HG02642 (cell line): ENCODE results near the gene ZNRF4.

Source experiments
- ATAC-seq: cut with Tn5 transposase; IDR thresholded peaks from one replicate; pipeline ENCODE4 v1.9.1; 2021; ENCODE audit warnings: mild to moderate bottlenecking; ENCODE audit not compliant: unreplicated experiment, poor library complexity

Gene ZNRF4

DNA sequence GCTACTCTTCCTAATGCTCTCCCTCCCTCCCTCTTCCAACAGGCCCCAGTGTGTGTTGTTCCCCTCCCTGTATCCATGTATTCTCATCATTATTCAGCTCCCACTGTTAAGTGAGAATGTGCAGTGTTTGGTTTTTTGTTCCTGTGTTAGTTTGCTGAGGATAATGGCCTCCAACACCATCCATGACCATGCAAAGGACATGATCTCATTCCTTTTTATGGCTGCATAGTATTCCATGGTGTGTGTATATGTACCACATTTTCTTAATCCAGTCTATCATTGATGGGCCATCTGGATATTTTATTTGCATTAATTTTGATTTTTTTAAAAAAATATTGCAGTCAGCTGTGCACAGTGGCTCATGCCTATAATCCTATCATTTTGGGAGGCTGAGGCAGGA lies 15.8 kb upstream of the ZNRF4 start:
- no peak for ATAC-seq

DNA sequence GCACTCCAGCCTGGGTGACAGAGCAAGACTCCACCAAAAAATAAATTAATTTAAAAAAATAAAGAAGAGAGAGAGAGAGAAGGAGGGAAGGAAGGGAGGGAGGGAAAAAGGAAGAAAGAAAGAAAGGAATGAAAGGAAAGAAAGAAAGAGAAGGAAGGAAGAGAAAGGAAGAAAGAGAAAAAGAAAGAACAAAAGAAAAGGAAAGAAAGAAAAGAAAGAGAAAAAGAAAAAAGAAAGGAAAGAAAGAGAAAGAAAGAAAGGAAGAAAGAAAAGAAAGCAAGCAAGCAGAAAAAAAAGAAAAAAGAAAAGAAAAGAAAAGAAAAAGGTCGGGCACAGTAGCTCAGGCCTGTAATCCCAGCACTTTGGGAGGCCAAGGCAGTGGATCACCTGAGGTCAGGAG lies 14.9 kb upstream of the ZNRF4 start:
- no peak for ATAC-seq

DNA sequence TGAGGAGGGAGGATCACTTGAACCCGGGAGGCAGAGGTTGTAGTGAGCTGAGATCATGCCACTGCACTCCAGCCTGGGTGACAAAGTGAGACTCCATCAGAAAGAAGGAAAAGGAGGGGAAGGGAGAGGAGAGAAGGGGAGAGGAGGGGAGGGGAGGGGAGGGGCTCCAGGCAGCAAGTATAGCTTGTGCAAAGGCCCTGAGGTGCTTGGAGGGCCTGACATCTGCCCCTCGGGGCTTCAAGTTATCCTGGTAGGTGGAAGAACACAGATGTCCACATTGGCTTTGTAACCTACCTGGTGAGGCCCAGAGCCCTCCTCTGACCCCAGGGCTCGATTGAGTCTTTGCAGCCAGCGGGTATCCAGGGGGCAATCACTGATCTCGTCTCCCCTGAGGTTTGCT lies 11.5 kb upstream of the ZNRF4 start:
- no peak for ATAC-seq

DNA sequence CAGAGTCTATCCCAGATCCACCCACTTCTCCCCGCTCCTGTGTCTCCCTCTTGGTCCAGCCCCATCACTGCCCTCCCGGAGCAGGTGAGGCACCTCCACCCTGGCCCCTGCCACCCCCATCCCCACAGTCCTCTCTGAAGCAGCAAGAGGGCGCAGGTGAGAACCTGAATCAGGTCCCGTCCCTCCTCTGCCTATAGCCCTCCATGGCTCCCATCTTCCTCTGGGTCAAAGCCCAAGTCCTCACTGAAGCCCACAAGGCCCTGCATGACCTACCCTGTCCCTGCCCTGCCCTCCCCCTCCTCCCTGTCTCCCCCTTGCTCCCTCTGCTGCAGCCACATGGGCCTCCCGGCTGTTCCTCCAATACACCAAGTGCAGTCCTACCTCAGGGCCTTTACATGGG lies 10.8 kb upstream of the ZNRF4 start:
- ATAC-seq, result no peak

DNA sequence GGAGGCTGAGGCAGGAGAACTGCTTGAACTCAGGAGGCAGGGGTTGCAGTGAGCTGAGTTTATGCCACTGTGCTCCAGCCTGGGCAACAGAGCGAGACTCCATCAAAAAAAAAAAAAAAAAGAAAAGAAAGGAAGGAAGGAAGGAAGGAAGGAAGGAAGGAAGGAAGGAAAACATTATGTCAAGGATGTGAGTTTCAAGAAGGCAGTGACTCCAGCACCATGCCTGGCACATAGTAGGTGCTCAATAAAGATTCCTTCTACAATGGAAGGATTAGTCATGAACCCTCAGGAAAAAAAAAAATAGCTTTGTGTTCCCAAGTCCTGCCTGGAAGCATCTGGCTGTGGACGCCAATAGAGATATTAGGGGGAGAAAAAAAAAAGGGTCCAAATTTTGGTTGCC lies 10.1 kb upstream of the ZNRF4 start:
- ATAC-seq, result no peak

DNA sequence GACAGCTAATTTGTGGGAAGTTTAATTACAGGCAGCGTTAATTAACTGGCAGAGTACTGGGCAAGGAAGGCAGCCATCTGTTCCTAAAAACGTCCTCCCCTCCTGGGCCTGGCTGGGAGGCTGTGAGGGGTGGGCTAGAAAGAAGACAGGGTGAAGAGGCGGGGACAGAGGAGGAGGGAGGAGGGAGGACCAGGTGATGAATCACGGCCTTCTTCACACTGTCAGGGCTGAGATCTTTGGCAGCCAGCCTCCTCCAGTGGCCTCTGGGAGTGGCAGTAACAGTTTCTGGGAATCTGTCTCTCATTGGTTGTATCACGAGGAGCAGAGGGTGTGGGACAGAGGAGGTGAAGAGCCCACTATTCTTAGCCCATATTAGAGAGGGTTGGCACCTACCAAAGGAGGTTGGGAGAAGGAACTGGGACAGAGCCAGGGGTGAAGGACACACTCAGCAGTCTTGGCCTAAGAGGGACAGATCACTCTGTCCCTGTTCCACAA lies 9.6 kb upstream of the ZNRF4 start:
- ATAC-seq, result no peak

DNA sequence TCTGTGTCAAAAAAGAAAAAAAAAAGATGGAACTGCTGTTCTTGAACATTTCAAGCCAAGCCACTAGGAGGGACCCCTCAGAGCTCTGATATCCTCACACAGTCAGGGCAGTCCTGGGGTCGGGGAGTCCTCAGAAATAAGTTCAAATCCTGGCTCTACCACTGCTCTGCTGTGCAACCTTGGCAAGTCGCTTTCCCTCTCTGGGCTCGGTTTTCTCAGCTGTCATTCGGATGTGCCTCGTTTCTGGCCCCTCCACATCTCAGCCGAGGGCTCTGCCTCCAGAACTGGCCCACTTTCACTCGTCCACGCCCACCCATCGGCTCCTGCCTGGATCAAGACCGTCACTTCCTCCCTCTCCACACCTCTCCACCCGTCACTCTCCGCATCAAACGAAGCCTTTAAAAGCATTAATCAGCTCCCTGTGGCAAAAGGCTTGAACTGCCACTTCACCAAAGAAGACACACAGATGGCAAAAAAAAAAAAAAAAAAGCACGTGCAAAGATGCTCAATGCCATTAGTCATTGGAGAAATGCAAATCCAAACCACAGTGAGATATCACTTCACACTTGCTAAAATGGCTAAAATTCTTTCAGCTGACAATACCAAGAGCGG lies 7.4 kb upstream of the ZNRF4 start:
- no peak for ATAC-seq

DNA sequence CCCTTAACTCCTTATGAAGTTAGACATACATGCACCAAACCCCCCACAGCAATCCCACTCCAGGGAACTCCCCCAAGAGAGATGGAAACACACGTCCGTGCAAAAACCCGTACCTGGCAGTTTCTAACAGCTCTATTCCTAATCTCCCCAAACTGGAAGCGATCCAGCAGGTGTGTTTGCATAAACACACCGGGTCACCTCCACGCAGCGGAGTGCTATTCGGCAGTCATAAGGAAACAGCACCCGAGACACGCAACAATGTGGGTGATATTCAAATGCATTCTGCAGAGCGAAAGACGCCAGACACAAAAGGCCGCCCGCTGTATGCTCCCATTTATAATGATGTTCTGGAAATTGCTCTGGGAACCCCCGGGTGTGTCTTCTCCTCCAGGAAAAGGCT lies 6.8 kb upstream of the ZNRF4 start:
- no peak for ATAC-seq

DNA sequence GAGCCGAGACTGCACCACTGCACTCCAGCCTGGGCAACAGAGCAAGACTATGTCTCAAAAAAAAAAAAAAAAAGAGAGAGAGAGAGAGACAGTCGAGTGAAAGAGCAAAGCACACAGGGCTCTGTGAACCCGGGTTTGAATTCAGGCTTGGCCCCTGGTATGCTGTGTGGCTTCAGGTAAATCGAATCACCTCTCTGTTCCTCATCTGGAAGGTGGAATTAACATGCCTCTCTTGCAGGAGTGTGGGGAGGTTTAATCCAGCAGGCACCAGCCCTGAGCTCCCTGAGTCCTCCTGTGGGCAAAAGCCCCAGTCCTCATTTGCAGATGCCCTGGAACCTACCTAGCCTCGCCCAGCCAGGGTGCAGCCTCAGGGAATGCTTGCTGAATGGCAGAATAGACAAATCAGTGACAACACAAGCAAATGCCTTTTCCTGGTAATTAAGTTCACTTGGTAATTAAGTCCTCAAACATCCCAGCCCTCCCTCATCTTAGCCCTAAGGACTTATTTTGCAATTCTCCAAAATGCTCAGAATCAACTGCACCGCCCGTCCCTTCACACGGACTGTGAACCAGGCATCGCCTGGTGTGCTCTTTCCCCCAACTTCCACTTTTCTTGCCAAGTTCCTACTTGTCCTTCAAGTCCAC lies 4.6 kb upstream of the ZNRF4 start:
- no peak for ATAC-seq

DNA sequence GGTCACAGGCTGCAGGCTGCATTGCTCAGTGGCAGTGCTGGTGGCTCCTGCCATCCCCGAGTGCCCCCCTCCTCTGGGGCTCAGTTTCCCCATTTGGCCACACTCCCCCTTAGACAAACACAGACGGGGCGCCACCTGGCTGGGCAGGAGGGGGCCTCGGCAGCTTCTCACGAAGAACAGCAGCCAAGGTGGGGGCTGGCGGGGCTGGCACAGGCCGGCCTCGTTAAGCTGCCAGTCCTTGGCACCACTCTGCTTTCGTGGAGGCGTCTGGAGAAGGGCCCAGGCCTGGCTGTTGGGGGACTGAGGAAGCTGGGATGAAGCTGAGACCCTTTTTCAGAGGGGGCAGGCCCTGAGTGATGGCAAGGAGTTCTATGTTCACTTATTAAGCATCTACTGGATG lies 3.7 kb upstream of the ZNRF4 start:
- no peak for ATAC-seq

DNA sequence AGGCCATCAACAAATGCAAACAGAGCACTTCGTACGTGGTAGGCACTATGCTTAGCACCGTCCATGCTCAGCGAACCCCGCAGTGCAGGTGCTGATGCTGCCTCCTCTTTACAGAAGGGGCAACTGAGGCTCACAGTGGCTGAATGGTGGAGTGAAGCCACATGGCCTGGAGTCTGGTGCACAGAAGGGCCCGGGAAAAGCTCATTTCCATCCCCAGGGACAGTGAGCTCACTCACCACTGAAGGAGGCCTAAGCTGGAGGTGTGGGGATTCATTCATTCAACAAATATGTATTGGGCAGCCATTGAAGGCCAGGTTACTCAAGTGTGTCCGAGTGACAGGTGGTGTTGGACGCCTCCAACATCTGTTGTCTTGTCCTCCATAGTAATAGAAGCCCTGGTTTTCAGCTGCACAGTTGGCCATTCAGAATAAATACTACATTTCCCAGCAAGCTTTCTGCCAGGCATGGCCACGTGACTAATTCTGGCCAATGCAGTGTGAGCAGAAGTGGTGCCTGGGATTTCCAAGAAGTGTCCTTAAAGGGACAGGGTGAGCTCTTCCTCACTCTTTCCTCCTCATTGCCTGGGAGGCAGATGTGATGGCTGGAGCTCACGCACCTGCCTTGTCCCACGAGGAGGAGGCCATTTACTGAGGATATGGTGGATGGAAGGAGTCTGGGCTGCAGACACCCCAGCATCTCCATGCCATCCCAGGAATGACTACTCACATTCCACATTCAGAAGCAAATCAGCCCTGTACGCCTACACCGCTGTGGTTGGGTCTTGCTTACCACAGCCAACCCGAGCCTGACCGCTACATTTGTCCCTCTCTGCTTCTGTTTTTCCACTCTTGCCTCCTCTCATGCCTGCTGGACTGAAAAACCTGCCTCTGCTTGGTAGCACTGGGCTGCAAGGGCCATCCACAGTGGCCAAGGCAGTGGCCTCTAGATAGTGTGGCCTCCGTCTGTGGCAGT lies 2.3 kb upstream of the ZNRF4 start:
- no peak for ATAC-seq

DNA sequence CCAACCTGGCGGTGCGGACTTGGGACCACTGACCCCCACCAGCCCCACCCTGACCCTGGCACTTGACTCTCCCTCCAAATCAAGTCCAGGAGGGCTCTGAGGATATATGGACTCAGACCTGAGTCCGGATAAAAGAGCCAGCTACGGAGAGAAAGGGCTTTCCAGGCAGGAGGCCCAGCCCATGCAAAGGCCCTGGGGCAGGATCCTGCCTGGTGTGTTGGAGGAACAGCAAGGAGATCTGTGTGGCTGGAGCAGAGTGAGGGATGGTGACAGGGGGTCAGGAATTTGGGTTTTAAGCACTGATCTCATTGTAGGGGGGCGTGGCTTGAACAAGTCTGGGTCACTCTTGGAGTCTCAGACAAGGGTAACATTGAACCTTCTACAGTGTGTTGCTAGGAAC lies 474 bp upstream of the ZNRF4 start:
- no peak for ATAC-seq

DNA sequence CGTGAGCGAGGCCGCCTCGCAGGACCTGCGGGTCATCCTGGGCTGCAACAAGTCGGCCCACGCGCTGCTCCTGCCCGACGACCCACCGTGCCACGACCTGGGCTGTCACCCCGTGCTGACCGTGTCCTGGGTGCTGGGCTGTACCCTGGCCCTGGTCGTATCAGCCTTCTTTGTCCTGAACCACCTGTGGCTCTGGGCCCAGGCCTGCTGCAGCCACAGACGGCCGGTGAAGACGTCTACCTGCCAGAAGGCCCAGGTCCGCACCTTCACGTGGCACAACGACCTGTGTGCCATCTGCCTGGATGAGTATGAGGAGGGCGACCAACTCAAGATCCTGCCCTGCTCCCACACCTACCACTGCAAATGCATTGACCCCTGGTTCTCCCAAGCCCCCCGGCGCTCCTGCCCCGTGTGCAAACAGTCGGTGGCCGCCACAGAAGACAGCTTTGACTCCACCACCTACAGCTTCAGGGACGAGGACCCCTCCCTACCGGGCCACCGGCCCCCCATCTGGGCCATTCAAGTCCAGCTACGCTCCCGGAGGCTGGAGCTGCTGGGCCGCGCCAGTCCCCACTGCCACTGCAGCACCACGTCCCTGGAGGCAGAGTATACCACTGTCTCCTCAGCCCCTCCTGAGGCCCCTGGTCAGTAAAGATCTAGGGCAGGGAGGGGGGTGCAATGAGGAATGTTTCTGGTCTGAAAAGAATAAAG lies 1.1 kb downstream of the ZNRF4 start:
- no peak for ATAC-seq

DNA sequence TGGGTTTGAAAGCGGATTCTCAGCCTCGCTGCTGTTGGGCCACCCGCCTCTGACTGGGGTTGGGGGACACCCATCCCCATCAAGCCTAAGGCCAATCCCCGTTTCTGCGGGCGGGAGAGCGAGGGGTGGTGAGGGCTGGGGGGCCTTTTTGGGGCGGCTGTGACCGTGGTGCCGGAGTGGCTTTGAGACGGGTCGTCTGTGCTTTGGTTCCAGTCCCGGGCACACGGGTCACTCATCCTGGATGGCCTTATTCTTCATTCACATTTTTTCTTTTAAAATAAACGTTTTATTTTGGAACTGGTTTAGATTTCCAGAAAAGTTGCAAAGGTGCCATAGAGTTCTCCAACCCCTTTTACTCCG lies 1.6 kb downstream of the ZNRF4 start:
- ATAC-seq, result no peak

DNA sequence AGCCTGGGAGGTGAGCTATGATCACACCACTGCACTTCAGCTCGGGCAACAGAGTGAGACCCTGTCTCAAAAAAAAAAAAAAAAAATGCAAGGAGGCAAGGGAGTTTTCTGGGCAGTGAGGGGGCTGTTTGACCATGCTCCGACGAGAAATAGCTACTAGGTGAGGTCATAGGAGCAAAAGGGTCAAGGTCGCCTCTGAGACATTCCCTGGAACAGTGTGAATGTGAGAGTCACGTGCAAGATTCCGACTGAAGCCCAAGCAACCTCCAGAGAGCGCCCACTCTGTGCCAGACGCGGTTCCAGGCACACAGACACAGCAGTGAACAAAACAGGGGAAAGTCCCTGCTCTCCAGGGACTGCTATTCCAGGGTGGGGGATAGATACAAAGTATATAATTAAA lies 2.5 kb downstream of the ZNRF4 start:
- ATAC-seq, result no peak

DNA sequence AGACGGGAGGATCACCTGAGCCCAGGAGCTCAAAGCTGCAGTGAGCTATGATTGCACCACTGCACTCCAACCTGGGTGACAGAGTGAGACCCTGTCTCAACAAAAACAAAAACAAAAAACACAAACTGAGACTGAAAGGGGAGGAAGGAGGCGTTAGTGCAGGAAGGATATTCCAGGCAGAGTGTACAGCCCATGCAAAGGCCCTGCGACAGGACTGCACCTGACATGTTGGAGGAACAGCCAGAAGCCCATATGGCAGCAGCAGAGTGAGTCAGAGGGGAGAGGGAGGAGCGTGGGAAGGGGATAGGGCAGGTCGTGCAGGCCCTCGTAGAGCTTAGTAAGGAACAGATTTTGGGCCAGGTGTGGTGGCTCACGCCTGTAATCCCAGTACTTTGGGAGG lies 3.2 kb downstream of the ZNRF4 start:
- ATAC-seq, result no peak

DNA sequence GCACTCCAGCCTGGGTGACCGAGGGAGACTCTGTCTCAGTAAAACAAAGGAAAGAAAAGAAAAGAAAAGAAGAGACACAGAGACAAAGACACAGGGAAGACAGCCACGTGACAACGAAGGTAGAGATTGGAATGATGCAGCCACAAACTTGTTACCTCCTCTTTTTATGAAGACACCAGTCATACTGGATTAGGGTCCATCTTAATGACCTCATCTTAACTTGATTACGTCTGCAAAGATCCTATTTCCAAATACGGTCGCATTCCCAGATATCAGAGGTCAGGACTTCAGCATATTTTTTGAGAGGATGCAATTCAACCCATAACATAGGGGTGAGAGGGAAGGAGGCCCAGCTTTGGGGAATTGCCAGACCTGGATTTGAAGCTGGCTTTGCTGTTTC lies 4.1 kb downstream of the ZNRF4 start:
- no peak for ATAC-seq

DNA sequence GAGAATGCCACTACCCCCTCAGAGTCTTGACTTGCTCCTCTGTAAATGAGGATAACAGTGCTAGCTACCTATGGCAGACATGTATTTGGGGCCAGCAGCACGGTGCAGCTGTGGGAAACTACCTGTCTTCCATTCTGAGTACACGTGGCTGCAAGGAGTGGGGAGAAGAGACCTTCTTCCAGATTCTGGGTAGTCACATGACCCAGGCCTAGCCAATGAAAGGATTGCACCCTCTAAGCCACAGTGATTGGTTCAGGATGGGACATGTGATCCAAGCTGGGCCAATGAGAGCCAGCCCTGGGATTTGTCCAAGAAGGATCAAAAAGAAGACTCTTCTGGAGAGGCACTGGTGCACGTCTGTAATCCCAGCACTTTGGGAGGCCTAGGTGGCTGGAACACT lies 5.5 kb downstream of the ZNRF4 start:
- ATAC-seq, result no peak

DNA sequence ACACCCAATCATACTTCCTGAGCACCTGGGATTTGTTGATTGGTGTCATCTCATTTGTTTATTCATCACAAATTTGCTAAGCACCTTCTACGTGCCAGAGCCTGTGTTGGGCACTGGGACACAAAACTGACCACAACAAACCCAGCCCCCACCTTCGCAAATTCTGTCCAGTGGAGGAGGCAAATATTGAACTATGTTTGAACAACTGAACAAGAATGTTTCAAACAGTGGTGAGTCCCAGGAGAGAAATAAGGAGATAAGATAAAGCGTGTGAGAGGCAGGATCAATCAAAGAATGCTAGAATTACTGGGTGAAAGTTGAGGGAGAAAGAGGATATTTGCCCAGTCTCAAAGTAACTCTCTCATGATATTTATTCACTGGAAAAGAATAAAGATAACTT lies 8.7 kb downstream of the ZNRF4 start:
- ATAC-seq, result no peak

DNA sequence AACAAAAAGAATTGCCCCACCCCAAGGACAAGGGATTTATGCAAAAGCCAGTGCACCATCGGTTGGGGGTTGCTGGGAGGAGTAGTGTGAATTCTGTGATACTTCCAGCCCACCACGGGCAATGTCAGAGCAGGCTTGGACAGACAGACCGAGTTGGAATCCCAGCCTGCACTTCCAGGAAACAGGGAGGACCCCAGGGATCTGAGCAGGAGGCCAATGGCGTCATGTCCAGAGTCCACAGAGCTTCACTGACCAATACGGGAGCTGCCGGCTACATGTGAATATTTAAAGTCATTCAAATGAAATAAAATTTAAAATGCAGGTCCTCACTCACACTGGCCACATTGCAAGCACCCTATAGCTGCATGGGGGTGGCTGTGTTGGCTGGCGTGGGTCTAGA lies 10.9 kb downstream of the ZNRF4 start:
- no peak for ATAC-seq

DNA sequence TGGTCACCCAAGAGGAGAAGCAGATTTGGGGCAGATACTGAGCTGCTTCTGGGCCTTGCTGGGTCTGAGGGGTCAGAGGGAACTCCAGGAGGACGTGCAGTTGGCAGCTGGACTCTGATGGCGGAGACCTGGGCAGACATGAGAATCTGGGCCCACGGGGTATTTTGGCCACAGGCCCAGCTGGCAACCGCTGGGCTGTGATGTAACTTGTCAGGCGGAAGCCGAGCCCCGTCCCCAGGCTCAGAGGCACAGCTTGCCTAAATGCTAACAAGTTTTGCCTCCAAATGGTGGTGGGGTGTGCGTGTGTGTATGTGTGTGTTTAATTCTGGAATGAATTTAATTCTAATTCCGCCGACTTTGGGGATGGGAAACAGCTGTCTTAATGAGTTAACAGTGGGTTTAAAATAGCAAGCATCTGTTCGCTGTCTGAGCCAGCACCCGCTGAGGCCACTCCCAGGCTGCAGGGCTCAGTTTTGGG lies 11.6 kb downstream of the ZNRF4 start:
- no peak for ATAC-seq
